Sigmoid colon (tissue), 4 donors: Measurements from ENCODE around the gene KANK4.

Source experiments
- CTCF ChIP-seq, 4 experiments: fragments of 450-650 bp in 3 of 4; fragments of 200-600 bp in 1 of 4; IDR thresholded peaks; one replicate each; pipeline ENCODE4 v1.5.1; 2016 to 2019; ENCODE audit warnings: antibody characterized with exemption in 4 of 4, mild to moderate bottlenecking in 3 of 4, moderate library complexity in 2 of 4
- POLR2AphosphoS5 ChIP-seq, 4 donors: sonication (generic); formaldehyde crosslinking; IDR thresholded peaks; one replicate each; pipeline ENCODE4 v1.6.1; 2017; ENCODE audit warnings: antibody characterized with exemption in 4 of 4

GRCh38 chr1:62304515-62304914 lies 14.7 kb downstream of the KANK4 start:
- TF ChIP-seq POLR2AphosphoS5 (IDR thresholded peaks at IDR 0.05) (no peak), CTCF (IDR thresholded peaks at IDR 0.05) (no peak)
